ENCODE measurements around the gene HOXA10.

Gene HOXA10

DNA sequence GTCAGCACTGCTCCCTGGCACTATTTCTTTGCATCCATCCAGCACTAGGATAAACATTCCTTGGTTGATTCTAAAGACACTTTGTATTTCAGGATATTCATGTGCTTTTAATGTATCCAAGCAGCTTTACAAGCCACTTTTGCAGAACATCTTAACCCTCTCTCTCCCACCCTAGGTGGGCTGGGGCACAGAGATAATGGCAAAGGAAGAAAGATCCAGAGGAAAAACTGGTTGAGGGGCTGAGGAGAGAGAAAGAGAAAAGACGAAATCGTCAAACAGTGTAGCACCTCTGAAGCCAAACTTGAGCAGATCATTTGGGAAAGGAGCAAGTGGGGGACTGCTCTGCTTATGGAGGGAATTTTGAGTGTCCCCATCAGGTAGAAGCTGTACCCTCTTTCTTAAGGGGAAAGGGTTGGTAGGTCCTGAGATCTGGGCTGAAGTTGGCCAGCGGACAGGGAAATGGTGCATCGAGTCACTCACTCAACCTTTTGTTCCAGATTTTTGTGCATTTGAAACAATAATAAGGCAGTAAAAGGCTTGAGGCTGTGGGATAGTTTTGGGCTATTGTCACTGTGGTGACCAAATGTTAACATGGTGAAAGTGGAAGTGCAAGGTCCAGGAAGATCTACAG lies 30.0 kb upstream of the HOXA10 start:
- no peak for DNase-seq (ENCODE audit: low read depth in 4 of 4, low spot score in 1 of 4)

DNA sequence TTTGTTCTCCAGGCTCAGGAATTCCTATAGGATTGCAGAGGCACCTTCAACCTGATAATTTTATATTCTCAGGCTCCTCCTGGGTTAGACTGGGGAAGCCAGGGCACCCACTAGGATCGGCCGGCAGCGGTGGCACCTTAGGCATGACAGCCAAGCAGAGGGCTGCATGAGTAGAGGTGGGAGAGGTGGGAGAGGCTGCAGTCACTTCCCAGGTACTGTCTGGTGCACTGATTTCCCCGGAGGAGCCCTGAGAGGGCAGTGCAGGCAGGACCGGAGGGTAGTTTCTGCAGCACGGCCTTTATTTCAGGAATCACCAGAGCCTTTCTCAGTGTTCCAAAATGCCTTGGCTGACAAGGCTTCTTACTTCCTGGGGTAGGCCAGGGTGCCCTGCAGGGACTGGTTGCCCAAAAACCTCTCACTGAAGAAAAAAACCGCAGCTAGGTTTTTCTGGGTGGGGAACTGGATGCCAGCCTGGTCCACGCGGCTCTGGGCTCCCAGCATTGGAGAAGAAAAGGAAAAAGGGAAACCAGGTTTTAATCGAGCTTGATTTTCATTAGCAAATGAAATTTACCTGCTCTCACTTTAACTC lies 29.3 kb upstream of the HOXA10 start:
- DNase-seq (ENCODE audit: low read depth in 4 of 4, low spot score in 1 of 4), result no peak

DNA sequence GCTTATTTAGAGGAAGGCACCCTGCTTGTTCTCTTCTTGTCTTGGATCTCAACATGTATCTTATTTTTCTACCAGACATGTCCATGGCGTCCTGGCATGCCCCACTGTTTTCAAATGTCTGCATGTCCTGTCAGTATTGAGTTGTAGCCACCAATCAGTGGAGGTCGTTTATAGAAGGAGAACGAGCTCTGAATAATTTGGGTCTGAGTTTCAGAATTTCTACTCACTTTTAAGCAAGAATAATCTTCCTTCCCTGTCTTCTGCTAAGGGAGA lies 28.7 kb upstream of the HOXA10 start:
- DNase-seq (ENCODE audit: low read depth in 4 of 4, low spot score in 1 of 4), result no peak

DNA sequence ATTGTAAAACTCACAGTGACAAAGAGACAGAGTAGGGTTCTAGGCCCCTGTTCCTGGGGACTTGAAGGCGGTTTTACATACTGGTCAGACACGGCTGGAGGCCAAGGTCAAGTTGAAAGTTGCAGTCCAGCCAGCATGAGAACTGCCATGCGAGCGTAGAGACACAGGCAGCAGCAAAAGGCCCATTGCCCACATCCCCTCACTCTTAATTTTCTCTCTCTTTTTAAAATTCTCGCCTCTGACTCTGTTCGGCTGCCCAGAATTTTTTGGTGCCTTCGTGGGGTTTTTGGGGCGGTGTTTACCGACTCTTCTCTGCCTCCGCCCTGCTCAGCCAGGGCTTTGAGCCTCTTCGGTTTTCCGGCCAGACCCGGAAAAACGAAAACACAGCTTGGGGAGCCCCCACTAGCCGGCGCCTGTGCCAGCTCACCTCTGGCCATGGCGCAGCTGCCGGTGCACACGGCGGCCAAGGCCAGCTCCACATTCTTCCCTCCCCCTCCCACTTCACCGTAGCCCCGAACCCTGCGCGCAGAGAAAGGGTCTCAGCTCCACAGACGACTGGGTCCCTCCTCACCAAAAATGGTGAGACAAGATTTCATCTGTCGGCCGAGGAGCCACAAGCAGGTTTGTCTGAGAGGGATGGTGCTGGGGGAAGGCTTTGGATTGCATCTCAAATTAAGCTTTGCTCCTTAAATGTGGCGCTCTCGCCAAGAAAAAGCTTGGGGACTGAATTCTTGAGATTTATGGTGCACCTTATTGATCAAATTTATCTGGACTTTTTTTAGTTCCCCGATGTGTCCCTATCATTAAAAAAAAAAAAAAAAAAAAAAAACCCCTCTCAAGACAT lies 28.1 kb upstream of the HOXA10 start:
- DNase-seq (ENCODE audit: low read depth in 4 of 4, low spot score in 1 of 4), result no peak

DNA sequence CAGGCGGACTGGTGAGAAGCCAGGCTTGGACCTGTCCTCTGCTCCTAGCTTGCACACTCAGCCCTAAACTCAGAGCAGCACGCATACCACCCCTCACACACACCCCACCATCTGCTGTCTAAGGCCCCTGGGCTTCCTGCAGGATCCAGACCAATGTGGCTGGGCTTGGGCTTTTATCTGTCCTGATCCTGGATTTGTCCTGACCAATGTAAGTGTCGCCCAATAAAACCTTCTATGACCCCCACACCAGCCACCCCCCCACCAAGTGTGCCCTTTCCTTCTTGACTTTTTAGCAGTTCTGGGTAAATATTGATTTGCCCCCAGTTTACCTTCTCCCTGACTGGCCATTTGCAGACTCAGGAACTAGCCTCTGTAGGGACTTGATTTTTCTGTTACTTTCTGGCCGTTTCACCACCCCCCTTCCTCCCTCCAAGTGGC lies 27.5 kb upstream of the HOXA10 start:
- no peak for DNase-seq (ENCODE audit: low read depth in 4 of 4, low spot score in 1 of 4)

DNA sequence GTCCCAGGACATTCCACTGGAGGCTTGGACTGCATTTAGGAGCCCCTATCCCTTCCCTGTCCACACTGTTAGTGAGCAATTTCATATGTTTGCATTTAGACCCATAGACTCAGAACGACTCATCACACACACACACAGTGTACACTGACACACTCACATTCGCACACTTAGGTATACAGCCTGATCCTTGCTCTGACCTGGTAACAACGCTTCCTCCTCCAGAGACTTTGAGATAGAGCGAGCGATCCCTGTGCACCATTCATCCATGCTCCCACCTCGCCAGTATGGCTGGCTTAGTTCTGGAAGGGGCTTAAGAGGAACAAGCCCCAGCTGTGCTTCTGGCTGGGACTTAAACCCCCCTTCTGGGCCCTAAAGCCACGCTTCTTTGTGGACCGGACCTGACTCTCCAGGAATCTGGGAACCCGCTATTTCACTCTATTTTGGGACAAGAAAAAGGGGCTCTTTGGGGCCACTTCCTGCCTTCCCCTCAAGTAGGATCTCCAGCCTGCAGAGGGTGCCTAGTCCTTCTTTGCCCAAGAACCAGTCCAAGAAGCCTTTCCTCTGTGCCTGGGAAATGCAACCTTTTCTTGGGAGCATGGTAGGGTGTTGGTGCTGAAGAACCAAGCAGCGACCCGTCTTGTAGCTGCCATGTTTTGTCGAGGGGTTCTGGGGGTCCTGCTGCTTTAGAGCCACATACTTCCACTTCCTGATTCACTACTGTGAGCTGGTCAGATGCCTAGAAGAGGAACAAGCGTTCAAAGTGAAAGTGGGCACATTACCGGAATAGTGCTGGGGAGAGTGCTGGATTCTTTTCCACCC lies 26.9 kb upstream of the HOXA10 start:
- no peak for DNase-seq (ENCODE audit: low read depth in 4 of 4, low spot score in 1 of 4)

DNA sequence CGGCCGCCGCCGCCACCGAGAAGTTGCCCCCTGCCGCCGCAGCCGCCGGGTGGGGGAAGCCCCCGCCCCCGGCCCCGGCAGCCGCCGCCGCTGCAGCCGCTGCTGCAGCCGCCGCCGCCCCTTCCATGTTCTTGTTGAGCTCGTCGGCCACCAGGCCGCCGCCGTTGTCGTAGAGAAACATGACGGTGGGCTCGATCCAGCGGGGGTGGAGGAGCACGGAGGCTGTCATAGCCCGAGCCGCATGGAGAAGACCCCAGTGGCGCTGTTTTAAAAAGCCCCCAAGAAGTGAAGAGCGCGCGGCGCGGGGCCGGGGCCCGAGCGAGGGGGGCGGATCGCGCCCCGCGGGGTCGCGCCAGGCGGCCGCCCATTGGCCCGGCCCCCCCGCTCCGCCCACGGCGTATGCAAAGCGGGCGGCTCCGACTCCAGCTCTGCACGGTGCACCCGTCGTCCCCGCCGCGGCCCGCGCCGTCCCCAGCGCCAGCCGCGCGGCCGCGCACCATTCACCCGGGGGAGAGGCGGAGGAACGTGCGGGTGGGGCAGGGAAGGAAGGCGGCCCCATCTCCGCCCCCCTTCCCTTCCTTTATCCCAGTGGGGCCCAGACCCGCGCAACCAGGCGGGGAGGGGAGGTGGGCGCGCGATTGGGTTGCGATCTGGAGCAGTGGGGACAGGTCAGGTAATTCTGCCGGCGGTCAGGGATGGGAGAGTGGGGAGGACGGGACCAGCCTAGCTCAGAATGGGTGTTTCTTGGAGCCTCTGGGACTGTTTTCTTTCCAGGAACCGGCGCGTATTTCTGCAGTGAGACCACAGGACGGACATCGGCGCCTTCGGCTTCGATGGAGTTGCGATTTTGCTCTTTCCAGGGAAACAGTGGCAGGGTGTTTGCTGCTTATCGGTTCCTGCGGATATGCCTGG lies 26.0 kb upstream of the HOXA10 start, which contains the start of gene HOXA13:
HOXA13 (minus strand) TSS at position 243 of the 912 bp plus-strand sequence; CDS start at position 229, 14 bp downstream.
- DNase-seq (ENCODE audit: low read depth in 4 of 4, low spot score in 1 of 4), result no peak

DNA sequence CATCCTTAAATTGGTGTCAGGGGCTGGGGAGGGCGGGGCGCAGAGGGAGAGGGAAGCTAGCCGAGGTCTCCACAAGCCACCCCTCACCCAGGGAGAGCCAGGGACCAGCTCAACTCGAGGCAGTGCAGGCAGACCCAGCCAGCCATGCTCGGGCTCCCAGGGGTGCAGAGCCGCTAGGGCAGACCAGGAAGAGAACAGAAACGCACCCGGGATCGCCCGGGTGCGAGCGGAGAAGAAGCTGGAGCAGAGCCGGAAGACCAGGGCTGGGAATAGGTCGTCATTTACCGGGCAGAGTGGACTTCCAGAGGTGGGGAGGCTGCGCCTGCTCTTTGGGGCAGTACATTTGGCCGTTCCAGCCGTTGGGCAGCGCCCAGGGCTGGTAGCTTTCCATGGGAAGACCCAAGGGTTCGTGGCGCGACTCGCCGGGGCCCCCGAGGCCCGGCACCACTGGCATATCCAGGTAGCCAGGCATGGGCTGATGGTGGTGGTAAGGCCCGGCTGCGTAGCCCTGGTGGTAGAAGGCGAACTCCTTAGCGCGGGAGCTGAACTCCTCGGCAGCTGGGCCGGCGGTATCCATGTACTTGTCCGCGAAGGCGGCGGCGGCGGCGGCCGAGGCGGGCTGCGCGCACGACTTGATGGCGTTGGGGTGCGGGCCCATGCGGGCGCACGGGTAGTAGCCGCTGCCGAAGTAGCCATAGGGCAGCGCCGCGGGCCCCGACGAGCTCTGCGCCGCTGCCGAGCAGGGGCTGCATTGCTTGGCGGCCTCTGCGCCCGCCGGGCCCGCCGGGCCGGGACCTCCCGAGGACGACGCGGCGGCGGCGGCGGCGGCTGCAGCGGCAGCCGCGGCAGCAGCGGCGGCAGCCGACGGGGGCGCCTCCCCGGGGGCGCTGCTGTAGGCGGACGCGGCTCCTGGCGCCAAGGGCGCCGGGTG lies 25.0 kb upstream of the HOXA10 start:
- no peak for DNase-seq (ENCODE audit: low read depth in 4 of 4, low spot score in 1 of 4)

DNA sequence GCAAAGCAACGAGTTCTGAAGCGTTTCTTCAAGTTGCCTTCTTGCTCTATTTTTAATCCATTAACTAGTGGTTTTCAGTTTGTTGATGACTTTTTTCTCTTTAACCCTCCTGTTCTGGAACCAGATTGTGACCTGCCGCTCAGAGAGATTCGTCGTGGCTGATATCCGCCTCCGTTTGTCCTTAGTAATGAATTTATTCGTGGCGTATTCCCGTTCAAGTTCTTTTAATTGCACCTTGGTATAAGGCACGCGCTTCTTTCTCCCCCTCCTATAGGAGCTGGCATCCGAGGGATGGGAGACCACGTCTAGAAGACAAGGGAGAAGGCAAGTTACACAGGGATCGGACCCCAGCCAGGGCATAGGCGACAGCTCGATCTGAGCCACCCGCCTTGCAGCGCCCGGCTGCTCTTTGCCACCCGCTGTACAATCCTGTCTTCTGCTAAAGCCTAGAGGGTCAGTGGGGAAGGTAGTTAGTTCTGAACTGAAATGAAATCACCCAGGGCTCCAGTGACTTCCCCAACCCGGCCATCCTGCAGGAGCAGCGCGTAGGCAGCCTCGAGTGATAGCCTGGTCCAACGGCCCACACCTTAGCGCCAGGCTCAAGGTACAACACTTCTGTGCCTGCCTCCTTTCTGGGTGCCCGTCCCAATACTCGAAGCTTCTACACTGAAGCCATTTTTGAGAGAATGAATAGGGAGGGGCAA lies 24.2 kb upstream of the HOXA10 start:
- DNase-seq (ENCODE audit: low read depth in 4 of 4, low spot score in 1 of 4), result no peak

DNA sequence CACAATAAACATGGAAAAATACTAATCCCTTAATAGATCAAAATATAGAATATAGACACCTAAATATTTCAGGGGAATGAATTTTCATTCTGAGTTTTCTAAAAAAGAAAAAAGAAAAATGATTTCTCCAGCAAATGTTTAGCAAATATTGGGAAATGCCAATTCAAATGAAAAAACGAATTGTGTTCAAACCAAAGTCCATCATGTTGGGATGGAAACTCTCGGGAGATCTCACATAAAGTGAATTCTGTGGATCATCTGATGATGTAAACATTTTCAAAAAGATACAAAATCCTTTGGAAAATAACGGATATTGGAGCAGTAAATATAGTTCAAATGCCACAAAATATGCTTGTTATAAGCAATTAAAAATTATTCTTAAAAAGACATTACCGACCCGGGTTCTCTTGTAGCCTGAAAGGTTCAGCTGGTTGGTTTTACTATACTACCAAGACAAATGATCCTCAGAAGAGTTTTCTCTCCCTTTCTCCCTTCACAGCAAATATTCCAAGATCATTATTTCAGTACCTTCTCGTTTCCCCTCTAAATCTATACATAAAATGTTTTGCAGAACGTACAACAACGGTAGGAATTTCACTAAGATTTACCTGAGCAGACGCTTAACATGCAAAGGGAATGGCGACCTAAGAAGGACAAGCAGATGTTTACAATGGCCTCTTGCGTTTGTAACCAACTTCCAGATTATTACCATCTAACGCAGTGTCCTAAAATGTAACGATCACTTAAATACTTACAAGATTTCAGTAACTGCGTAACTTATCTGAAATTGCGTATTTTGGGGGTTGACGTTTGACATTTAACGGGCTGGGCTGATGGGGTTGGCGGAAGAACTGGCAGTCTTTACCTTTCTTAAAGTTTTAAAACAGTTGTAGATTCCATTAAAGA lies 23.3 kb upstream of the HOXA10 start:
- DNase-seq (ENCODE audit: low read depth in 4 of 4, low spot score in 1 of 4), result no peak

DNA sequence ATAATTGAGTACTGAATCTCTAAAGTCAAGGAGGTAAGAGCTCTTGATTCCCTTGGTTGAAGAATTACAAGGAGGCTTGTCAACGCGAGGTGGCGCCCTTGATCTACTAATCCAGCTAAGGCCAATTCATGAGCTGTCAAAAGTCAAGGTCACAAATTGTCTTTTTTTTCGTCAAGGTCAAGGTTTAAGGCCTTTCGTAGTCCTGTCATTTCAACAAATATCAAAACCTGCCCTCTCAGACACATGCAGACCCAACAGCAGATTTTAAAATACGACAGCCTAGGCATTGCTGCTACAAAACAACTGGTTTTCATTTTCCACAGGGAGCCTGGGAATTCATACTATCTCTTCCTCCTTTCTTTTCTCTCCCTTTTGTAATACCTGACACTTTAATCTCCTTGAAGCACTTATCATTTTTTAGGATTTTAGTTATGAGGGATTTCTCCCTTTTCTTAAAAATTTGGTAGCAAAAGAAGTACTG lies 22.2 kb upstream of the HOXA10 start:
- DNase-seq (ENCODE audit: low read depth in 4 of 4, low spot score in 1 of 4), result peak; percentile 72 to 75 (median 74)

DNA sequence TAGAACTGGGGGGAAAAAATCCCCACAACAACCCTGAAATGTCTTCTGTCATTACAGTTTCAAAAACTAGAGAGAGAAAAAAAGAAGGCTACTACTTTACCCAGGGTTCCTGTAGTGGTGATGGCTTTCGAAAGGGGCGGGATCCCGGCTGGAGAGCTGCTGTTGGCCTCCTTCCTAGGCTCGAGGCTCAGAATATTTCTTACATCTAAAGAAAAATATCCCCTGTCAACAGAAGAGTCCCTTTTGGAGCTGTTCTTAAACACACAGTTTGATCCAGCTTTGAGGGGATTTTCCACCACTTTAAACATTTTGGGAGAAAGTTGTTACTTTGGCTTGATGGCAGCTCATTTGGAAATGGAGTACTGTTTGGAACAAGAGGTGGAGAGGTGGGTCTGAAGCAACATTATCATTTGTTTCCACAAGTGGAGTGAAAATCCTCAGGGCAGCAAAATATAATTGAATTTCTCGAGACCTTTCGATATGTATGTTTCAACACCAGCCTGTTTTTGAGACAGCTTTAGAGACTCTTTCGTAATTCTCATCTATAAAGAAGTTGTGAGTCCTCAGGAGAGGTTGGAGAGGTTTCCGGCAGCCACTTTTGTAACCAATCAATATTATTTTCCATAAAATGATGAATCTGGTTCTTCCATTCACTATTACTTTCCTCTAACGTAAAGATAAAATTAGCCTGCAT lies 20.7 kb upstream of the HOXA10 start:
- no peak for DNase-seq (ENCODE audit: low read depth in 4 of 4, low spot score in 1 of 4)

DNA sequence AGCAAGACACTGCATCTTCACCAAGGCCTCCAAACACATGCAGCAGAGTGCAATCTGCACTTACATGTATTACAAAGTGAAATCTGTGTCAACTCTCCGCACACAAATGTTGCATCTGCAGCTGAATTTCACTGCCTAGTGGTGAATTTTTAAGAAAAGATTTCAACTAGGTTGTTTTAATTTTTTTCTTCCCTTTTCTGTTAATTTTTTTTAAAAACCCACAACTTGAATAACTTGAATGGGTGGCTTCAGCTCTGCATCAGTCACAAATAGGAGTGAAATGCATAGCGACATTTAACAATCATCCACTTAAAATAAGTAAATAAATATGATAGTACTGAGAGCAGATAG lies 19.9 kb upstream of the HOXA10 start:
- no peak for DNase-seq (ENCODE audit: low read depth in 4 of 4, low spot score in 1 of 4)

DNA sequence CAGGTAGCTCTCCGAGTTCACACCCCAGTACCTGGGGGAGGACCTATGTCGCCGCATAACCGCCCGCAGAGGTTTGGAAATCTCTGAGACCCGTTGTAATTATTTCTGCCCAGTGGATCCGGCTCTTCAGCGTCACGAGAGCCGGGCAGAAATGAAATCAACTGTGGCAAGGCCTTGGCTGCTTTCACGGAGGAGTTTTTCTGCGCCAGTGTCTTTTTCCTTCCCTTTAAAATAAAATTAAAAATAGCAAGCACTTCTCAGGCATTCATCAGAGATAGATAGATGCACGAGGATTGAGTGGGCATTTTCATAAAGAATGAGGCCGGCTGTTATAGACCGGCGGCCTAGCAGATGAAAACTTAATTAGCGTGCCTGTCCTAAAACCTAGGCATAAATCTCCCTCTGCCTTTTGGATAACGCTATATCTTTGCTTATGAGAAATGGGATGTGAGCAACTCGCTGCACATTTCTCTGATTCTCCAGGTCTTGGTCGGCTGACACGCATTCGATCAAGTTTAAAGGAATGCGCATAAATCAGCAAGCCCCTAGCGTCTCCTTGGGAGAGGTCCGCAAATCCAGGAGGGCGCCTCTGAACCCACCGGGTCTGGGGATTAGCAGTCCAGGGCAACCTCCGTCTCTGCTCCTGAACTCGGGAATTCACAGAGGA lies 19.3 kb upstream of the HOXA10 start:
- DNase-seq (ENCODE audit: low read depth in 4 of 4, low spot score in 1 of 4), result no peak

DNA sequence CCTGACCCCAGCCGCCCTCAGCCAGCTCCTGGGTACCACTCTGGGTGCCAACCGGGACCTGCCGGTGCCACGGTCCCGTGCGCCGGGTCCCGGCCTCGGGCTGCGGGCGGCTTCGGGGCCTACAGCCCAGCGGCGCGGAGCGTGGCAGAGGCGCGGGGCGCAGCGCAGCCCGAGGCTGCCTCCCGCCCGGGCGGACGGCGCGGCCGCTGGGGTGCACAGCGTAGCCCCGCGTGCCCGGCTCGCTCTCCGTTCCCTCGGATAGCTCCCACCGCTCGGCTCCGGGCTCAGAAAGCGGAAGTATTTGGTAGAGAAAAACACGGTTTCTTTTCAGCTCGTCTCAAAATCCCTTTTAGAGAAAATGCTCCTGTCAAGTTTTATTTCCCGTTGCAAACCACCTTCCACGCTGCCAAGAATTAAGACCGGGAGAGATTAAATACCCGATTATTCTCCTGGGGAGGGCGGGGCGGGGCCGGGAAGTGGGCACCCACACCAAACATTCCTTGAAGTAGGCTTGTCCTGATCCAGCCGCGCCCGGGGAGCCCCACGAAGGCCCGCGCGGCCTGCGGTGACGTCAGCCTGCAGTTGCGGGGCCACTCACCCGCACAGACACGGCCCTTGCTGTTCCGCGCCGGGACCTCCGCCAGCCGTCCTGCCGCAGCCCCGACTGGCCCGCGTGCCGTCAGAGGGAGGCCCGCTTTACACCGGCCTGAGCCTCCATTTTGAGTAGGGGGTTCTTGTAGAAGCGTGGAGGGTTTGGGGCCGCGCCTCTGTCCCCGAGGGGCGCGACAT lies 18.6 kb upstream of the HOXA10 start:
- no peak for DNase-seq (ENCODE audit: low read depth in 4 of 4, low spot score in 1 of 4)
